ENCODE results near the gene NLRP1.

Gene NLRP1

DNA sequence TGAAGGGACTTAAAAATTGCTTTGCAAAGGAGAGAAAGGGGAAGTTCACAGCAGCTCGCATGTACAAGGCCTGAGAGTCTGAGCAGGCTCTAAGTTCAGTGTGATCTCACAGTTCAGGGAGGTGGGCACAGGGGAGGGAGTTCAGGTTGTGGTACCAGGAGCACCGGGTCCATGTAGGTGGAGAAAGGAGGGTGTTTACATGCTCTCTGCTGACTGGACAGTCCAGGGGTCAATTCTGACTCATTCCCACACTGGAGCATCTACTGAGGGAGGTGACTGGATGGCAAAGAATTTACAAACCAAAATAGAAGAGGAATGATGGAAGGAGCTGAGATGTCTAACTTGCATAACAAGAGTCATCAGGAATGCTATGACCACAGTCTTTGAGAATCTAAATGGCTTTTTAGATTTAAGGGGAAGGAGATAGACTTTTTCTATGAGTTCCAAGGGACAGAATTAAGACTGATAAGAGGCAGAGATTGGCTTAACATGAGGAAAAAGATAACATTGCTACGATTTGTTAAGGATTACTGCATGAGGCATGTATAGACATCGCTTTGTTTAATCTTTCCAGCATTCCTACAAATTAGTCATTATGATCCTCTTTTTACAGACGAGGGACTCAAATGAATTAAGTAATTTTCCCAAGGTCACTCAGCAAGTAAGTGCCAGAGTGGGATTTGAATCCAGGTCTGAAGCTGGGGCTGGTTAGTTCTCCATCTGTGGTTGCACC is 68.1 kb downstream of the NLRP1 start:
- no peak for DNase-seq (ENCODE audit: low read depth in 3 of 3)

DNA sequence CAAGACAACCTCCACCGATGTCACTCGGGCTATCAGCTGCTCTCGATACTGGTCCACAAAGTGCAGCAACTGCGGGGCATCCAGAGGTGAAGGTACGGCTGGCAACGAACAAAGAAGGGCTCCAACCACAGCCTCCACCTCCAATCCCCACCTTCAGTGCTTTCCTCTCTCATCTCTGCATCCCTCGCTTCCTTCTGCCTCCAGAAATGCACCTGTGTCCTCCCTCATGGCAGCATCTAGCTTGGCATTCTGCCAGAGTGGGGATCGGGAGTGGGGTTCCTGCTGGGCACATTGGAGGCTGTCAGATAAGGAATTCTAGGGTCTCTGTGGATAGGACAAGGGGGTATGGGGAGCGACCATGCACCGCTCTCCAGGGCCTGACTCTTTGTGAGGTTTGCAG is 69.3 kb downstream of the NLRP1 start:
- DNase-seq (ENCODE audit: low read depth in 3 of 3) = no peak

DNA sequence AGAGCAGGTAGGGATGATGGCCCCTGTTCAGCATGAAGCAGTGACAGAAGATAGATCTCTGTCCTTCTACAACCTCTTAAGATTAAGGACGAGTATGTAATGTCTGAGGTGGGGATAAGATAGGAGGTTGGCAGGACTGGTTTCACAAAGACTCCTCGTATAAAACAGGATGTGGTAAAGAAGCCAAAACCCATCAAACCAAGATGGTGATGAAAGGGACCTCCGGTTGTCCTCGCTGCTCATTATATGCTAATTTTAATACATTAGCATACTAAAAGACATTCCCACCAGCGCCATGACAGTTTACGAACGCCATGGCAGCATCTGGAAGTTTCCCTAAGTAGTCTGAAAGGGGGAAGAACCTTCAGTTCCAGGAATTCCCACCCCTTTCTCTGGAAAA is 70.7 kb downstream of the NLRP1 start:
- DNase-seq (ENCODE audit: low read depth in 3 of 3) = no peak

DNA sequence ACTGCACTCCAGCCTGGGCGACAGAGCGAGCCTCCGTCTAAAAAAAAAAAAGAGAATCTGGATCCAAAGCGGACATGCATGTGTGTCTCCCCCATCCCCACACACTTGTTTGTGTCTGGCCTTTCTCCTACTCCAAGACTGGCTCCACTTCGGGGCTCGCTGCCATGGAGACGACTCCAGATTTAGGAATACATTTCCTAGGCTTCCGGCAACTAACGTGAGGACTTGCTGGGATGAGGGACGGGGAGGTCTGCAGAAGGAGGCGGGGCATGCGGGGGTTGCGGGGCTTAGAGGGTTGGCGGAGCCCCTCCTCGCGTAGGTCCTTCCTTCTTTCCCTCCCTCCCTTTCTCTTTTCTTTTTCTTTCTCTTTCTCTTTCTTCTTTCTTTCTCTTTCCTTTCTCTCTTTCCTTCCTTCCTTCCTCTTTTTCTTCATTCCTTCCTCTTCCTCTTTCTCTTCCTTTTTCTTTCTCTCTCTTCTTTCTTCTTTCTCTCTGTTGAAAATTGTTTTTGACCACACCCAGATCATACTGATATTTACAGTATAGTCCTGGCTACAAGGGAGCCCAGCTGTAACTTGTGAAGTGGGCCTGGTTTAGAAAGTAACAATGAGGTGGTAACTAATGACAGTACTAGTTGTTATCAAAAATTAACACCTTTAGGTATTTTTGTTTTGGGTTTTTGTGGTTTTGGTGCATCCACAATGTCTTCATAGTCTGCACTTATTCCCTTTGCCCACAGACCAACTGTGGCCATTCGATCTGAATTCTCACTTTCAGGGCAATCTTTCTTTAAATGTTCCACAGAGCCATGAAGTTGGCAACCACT is 72.7 kb downstream of the NLRP1 start:
- no peak for DNase-seq (ENCODE audit: low read depth in 3 of 3)

DNA sequence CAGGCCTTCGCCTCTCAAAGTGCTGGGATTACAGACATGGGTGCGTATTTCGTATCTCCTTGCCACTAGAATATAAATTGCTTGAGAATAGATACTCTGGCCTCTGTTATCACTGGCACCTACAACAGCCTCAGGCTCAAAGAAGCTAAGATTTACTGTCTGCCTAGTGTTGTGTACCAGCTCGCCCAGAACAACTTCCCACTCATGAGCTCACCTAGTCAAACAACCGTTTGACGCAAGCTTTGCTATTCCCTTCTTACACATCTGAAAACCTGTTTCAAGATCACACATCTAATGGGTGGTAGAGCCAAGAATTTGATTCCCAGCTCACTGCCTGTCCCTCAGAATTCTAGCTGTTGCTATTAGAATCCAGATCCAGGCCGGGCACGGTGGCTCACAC is 73.5 kb downstream of the NLRP1 start:
- no peak for DNase-seq (ENCODE audit: low read depth in 3 of 3)

DNA sequence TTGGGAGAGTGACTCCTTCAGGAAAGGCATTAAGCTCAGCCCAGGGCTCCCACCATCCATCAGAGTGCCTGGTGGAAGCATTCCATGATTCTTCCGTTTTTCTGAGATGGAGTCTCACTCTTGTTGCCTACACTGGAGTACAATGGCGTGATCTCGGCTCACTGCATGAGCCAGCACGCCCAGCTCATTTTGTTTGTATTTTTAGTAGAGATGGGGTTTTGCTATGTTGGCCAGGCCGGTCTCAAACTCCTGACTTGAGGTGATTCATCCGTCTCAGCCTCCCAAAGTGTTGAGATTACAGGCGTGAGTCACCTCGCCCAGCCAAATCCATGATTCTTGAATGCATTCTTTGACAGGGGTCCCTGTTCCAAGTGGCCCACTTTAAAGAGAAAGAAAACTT is 74.8 kb downstream of the NLRP1 start:
- DNase-seq (ENCODE audit: low read depth in 3 of 3) = no peak

DNA sequence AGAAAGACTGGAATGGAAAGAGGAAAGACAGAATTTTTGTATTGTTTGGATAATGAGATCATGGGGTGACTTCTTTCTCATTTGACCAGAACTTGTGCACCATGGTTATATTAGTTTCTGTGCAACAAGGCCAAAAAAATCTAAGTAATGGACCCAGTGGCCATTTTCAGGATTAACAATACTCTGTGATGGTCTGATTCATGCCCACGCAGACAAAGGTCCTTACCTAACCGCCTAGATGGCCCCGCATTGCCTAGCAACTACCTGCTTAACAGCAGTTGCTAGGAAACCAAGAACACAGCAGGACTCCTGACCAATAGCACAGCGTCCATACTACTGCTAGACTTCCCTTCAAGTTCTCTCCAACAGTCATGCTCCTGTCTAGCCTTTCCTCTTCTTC is 75.5 kb downstream of the NLRP1 start:
- DNase-seq (ENCODE audit: low read depth in 3 of 3) = no peak

DNA sequence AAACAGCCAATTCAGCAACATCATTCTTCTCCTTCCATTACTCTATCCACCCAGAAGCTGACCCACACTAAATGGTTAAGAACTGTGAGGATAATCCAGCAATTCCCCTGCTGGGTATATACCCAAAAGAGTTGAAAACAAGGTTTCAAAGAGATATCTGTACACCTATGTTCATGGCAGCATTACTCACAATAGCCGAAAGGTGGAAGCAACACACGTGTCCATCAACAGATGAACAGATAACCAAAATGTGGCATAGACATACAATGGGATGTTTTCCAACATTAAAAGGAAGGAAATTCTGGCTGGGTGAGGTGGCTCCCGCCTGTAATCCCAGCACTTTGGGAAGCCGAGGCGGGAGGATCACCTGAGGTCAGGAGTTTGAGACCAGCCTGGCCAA is 78.0 kb downstream of the NLRP1 start:
- no peak for DNase-seq (ENCODE audit: low read depth in 3 of 3)

DNA sequence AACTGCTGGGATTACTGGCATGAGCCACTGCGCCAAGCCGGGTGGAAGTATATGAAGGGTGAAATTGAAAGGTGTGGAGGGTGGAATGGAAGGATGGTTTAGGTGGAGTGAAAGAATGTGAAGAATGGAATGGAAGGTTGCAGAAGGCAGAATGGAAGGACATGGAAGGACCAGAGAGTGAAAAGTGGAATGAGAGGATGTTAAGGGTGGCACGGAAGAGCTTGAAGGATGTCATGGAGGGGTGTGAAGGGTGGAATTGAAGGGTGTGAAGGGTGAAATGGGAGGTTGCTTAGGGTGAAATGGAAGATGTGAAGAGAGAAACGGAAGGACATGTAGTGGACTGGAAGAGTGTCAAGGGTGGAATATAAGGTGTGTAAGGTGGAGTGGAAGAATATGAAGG is 81.8 kb downstream of the NLRP1 start:
- DNase-seq (ENCODE audit: low read depth in 3 of 3) = no peak

DNA sequence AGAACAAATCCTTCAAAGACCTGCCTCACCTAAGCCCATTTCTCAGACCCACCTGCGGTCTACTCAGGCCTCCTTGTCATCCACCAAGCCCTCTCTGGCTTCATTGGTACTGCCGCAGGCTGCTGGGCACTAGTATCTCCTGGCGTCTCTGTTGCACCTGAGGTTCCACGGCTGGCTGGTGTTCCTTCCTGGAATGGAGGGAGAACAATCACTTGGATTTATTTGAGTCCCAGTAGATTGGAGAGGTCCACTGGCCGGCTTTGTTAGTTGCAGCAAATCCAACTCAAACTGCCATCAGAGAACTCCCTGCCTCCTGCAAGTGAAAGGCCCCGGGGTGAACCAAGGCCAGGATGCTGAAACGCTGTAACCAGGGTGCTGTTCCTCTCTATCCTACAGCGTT is 82.6 kb downstream of the NLRP1 start:
- no peak for DNase-seq (ENCODE audit: low read depth in 3 of 3)

DNA sequence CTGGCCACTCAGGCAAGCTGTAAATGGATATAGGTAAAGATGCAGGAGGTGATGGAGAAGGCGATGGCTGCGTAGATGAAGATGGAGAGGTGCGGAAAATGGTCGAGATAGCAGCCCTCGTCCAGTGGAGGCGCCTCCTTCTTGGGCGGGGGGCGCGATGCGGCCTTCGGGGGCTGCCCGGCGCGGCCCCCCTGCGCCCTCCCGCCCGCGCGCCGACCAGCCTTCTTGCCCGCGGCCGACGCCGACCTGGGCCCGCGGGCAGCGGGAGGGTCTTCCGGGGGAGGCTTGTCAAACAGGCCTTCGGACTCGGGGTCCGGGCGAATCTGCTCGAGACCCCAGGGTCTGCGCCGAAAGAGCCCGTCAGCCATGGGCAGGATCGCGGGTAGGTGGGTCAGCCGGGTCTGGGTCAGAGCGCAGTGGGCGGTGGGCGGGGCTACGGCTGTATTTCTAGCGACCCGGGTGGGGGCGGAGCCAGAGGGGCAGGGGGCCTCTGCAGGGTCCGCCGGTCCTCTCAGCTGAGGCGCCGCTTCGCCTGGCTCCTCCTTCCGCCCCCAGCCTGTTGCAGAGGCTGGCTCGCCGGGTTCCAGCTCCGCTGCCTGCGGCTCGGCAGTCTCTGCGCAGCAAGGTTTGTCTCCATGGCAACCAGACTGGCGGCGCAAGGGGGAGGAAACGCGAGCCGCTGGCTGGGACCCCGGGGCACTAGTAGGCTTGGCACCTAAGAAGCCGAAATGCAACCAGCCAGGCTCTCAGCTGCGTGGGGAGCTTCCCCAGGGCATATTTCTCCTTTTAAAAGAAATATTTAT is 83.5 kb downstream of the NLRP1 start:
- peak; percentile 33 to 56 (median 55) for DNase-seq (ENCODE audit: low read depth in 3 of 3)

DNA sequence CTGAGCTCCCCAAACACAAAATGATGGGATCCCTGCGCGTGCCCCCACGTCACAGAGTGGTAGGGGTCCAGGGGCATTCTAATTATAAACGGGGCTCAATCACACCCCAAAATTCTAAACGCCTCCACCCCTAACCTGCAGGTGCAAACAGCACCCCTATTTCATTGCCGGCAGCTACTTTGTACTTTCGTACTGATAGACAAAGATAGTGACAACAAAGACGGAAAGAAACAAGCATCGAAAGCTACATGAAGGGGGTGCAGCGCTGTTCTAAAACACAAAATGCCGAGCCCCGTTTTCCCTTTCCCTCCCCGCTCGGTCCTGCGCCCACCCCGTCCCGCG is 84.1 kb downstream of the NLRP1 start:
- no peak for DNase-seq (ENCODE audit: low read depth in 3 of 3)

DNA sequence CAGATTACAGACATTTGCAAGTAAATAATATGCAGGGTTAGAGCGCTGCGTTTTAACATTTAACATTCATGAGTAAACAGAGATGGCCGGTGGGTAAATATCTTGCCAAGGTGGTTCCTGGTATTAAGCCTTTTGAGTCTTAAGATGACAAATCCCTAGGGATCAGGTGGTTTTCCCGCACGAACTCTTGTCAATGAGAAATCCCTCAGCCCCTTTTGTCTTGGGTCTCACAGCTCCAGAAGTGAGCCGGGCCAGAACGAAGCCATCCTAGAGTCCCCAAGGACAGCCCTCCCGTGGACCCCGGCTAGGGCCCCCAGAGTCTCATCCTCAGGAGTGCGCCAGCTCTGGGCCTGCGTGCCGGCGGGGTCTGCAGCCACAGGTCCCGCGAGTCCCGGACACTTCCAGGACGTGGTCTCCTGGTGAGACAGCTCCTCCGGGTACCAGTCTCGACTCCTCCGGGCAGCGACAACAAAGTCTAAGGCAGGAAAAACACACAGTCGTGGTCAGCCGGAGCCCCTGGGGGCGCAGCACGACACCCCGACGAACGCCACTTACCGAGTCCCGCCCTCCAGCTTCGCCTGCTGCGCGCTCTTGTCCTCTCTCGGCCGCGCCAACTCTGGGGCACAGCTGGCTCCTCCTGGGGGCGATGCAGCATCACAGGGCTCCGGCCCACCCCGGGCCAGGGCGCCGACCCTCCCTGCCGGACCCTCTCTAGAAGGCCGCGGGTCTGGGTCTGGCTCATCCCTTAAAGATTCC is 84.7 kb downstream of the NLRP1 start:
- DNase-seq (ENCODE audit: low read depth in 3 of 3) = no peak

DNA sequence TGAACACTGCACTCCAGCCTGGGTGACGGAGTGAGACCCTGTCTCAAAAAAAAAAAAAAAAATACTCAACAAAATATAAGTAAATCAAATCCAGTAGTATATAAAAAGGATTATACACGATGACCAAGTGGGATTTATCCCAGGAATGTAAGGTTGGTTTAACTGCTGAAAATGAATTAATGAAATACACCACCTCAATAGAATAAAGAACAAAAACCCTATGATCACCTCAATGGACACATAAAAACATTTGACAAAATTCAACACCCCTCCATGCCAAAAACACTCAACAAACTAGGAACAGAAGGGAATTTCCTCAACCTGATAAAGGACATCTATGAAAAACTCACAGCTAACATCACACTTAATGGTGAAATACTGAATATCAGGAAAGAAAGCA is 91.3 kb downstream of the NLRP1 start:
- no peak for DNase-seq (ENCODE audit: low read depth in 3 of 3)

DNA sequence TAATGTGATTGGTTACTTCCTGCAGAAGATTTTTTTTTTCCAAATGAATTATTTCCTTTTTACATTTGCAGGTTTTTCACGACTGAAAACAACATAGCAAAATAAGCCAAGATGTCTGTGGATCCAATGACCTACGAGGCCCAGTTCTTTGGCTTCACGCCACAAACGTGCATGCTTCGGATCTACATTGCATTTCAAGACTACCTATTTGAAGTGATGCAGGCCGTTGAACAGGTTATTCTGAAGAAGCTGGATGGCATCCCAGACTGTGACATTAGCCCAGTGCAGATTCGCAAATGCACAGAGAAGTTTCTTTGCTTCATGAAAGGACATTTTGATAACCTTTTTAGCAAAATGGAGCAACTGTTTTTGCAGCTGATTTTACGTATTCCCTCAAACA is 95.6 kb downstream of the NLRP1 start:
- no peak for DNase-seq (ENCODE audit: low read depth in 3 of 3)

DNA sequence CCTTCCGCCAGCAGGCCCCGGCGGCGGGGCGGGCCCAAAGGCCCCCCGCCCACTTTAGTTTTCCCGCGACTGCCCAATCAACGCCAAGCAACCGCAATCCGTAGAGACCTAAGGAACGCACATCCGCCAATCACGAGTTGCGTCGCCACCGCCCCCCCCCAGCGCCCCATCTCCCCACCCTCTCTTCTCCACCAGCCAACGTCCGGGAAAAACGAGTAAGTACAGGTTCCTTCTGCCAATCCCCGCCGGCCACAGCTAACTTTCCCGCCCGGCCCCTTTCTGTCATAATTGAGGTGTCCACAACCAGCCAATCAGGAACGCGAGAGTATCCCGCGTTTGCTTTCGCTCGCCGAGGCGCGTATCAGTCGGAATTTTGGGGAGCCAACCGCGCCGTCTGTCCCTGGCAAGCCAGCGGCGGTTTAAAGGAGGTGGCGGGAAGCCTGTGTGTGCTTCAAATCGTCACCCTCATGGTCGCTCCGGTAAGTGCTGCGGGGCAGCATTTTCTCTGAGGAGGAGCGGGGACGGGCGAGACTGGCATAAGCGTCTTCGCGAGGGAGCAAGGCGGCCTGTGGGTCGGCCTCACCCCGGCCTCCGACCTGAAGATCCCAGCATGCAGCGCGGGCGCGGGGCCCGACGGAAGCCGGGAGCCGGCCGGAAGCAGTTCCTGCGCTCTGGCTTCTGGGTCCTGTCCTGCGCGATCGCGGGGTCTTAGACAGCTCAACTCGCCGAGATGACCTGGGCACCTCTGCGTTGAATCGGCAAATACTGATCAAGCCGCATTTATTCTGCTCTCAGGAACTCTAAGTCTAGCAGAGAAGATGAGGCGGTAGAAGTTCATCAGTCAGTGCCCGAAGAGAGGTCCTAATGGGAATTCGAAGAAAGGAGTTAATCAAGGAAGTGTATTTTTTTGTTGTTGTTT is 97.8 kb downstream of the NLRP1 start, which contains the start of gene MIS12:
Gene MIS12, plus strand, starts transcription at position 361 of the 919 bp plus-strand sequence. CDS start 2,297 bp downstream, outside the sequence.
- peak; percentile 95 to 98 (median 97) for DNase-seq (ENCODE audit: low read depth in 3 of 3)

DNA sequence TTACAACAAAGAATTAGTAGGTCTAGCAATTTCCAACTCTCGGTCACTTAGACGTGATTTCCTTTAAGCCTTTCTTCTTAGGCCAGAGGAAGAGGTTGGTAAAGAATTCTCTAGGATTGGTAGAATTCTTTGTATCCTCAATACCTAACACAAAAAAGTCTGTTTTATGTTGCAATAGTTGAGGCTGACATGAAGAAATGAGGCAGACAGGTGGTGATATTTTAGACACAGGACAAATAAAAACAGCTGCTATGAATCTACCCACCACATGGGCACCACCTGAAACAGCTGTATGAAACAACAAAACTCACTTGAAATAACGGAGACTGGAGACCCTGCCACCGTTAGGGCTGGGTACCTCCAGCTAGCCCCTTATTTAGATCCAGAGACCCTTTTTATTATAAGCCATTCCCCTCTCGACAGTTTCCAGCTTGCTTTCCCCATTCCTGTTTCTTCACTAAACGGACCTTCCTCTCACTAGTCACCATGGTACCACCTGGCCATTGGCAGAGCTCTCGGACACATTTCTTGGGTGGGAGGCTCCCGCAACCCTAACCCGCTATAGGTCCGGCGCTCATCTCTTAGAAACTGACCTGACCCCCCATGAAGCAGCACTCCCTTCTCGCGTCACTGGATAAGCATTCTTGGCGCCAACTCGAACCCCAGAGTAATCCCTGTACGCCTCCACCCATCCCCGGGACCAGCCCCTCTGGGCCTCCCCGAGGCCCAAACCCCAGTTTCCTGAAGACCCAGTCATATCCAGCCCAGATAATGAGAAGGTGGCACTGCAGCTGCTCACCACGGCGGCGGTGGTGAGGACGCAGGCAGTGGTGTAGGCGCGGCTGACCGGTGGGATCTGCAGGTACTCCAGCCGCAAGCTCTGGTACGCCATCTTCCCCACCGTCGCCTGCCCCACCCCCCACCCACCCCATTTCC is 98.8 kb downstream of the NLRP1 start, which contains the start of gene DERL2:
Gene DERL2, minus strand, starts transcription at position 909 of the 936 bp plus-strand sequence. Its CDS starts 17 bp downstream, at position 892.
- no peak for DNase-seq (ENCODE audit: low read depth in 3 of 3)

DNA sequence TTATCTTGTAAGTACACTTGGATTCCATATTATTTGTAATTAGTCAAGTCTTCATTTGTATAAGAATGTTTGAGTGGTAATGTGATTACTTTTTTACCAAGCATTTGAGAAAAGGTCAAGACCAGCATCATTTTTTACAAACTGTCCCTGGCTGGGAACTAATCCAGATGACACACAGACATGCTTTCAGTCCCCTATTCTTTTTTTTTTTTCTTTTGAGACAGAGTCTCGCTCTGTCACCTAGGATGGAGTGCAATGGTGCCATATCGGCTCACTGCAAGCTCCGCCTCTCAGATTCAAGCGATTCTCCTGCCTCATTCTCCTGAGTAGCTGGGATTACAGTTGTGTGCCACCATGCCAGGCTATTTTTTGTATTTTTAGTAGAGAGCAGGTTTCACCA is 102.9 kb downstream of the NLRP1 start:
- DNase-seq (ENCODE audit: low read depth in 3 of 3) = no peak

DNA sequence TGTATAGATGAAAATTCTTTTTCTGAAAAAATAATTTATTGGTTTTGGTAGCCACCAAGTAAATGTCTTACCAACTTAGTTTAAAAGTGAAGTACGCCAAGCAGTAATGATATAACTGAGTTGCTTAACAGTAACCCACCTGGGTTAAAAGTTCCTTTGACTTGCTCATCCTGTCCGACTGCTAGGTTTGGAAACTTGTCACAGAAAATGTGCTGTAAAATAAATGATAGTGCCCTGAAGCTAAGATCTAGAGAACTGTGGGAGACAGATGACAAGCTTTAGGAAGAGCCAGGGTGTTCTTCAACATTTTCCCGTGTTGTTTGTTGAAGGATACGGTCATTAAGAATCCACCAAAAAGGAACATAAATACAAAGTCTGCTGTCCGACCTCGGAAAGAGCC is 103.3 kb downstream of the NLRP1 start:
- DNase-seq (ENCODE audit: low read depth in 3 of 3) = no peak
